Liver (tissue), 9 donors: Measurements from ENCODE around the gene PLXDC1. TPM values are rescaled to one million over a fixed set of nuclear protein-coding genes. Genes with fewer than 3 reads are reported as not detected.

Experiments
- DNase-seq: peaks from one replicate; pipeline ENCODE4 v3.0.0-alpha.2; 2017; ENCODE audit warnings: low spot score
- H3K27ac ChIP-seq, 2 donors: one replicate each; pipeline ENCODE4 v1.7.0; 2013; ENCODE audit warnings: inconsistent platforms in 2 of 2, low read length in 2 of 2, control low read depth in 1 of 2, low read depth in 1 of 2, mild to moderate bottlenecking in 1 of 2
- H3K27me3 ChIP-seq, 4 donors: one replicate each; pipeline versions ENCODE4 v1.6.1 to v1.7.0; 2013; ENCODE audit warnings: low read length in 3 of 4, inconsistent platforms in 1 of 4, mild to moderate bottlenecking in 1 of 4, moderate library complexity in 1 of 4; ENCODE audit not compliant: control insufficient read depth in 4 of 4, insufficient read depth in 4 of 4
- H3K36me3 ChIP-seq, 4 donors: one replicate each; pipeline versions ENCODE4 v1.6.1 to v1.7.0; 2013; ENCODE audit warnings: low read length in 3 of 4, mild to moderate bottlenecking in 3 of 4, low read depth in 1 of 4, moderate library complexity in 1 of 4; ENCODE audit not compliant: control insufficient read depth in 4 of 4, insufficient read depth in 3 of 4
- H3K4me1 ChIP-seq, 4 donors: one replicate each; pipeline versions ENCODE4 v1.6.1 to v1.7.0; 2013; ENCODE audit warnings: low read length in 3 of 4, mild to moderate bottlenecking in 3 of 4, moderate library complexity in 1 of 4; ENCODE audit not compliant: control insufficient read depth in 4 of 4, insufficient read depth in 4 of 4
- H3K4me3 ChIP-seq, 3 donors: one replicate each; pipeline versions ENCODE4 v1.6.1 to v1.7.0; 2013; ENCODE audit warnings: low read length in 3 of 3, control low read depth in 1 of 3, low read depth in 1 of 3, mild to moderate bottlenecking in 1 of 3
- H3K9ac ChIP-seq, 2 donors: one replicate each; pipeline ENCODE4 v1.7.0; 2013; ENCODE audit warnings: low read length in 2 of 2, mild to moderate bottlenecking in 2 of 2, moderate library complexity in 2 of 2, control low read depth in 1 of 2, low read depth in 1 of 2
- H3K9me3 ChIP-seq, 4 donors: one replicate each; pipeline versions ENCODE4 v1.6.1 to v1.7.0; 2013; ENCODE audit warnings: low read length in 3 of 4; ENCODE audit not compliant: control insufficient read depth in 4 of 4
- ATF3 ChIP-seq: IDR thresholded peaks from 2 replicates; pipeline ENCODE4 v1.6.1; 2016; ENCODE audit warnings: antibody characterized with exemption
- CTCF ChIP-seq: fragments of 150-350 bp; IDR thresholded peaks from 2 replicates; pipeline ENCODE4 v1.5.1; 2017; ENCODE audit warnings: improper control_type of control experiment, low read depth, low read length; ENCODE audit not compliant: missing input control
- FOXA1 ChIP-seq: IDR thresholded peaks from 2 replicates; pipeline ENCODE4 v1.6.1; 2016; ENCODE audit warnings: antibody characterized with exemption
- GABPA ChIP-seq, 2 donors: IDR thresholded peaks in 1 of 2; conservative IDR thresholded peaks in 1 of 2; 2 replicates each; pipeline ENCODE4 v1.6.1; 2016; ENCODE audit warnings: antibody characterized with exemption in 2 of 2, mild to moderate bottlenecking in 1 of 2, moderate library complexity in 1 of 2
- HNF4A ChIP-seq, 2 donors: conservative IDR thresholded peaks; 2 replicates each; pipeline ENCODE4 v1.6.1; 2016; ENCODE audit warnings: antibody characterized with exemption in 2 of 2, mild to moderate bottlenecking in 2 of 2
- HNF4G ChIP-seq: IDR thresholded peaks from 2 replicates; pipeline ENCODE4 v1.6.1; 2016; ENCODE audit warnings: antibody characterized with exemption
- JUND ChIP-seq, 2 donors: IDR thresholded peaks; 2 replicates each; pipeline ENCODE4 v1.6.1; 2016; ENCODE audit warnings: antibody characterized with exemption in 2 of 2
- NR2F2 ChIP-seq: IDR thresholded peaks from 2 replicates; pipeline ENCODE4 v1.6.1; 2016; ENCODE audit warnings: antibody characterized with exemption
- RAD21 ChIP-seq, 2 donors: IDR thresholded peaks; 2 replicates each; pipeline ENCODE4 v1.6.1; 2016; ENCODE audit warnings: antibody characterized with exemption in 2 of 2, mild to moderate bottlenecking in 2 of 2
- RXRA ChIP-seq, 2 donors: IDR thresholded peaks; 2 replicates each; pipeline ENCODE4 v1.6.1; 2017 to 2018; ENCODE audit warnings: antibody characterized with exemption in 2 of 2, mild to moderate bottlenecking in 1 of 2
- SP1 ChIP-seq: IDR thresholded peaks from 2 replicates; pipeline ENCODE4 v1.6.1; 2018; ENCODE audit warnings: antibody characterized with exemption, mild to moderate bottlenecking
- TAF1 ChIP-seq: conservative IDR thresholded peaks from 2 replicates; pipeline ENCODE4 v1.6.1; 2016; ENCODE audit warnings: antibody characterized with exemption, mild to moderate bottlenecking
- YY1 ChIP-seq: IDR thresholded peaks from 2 replicates; pipeline ENCODE4 v1.6.1; 2016; ENCODE audit warnings: antibody characterized with exemption, mild to moderate bottlenecking
- ZBTB33 ChIP-seq: IDR thresholded peaks from 2 replicates; pipeline ENCODE4 v1.6.1; 2016; ENCODE audit warnings: antibody characterized with exemption
- WGBS: extraction: QIAGEN DNeasy Blood & Tissue Kit; methylation state at CpG from one replicate; pipeline ENCODE4 v1.1.7; 2013; 5-methylcytosine and 5-hydroxymethylcytosine counted together
- polyA plus RNA-seq, 2 donors: library from polyadenylated mRNA; stranded (reverse) in 1 of 2; unstranded in 1 of 2; fragments of 200-250 nt in 1 of 2; fragments of >200 nt in 1 of 2; fragmentation: Nextera tagmentation in 1 of 2; extraction: Ambion mirVana in 1 of 2; gene quantifications; one replicate each; pipeline versions ENCODE4 v1.2.1 to v1.2.3, GENCODE V29; 2013 to 2015
- total RNA-seq, 2 donors: library from RNA; depleted of rRNA; stranded (reverse); fragments of >200 nt; gene quantifications; one replicate each; pipeline ENCODE4 v1.2.3, GENCODE V29; 2014
- donor health status: healthy.
- donor health status: healthy.
- donor health status: healthy.
- donor health status: healthy.
- donor health status: healthy.

PLXDC1 gene
- total and polyA plus RNA-seq, 4 donors, result 0.14 to 0.84 (median 0.30) TPM

- DNase-seq, result no peak
- H3K9ac ChIP-seq, result no peak overlapping the region
- no peak for TF ChIP-seq YY1
- TF ChIP-seq HNF4G, result no peak
- no peak for TF ChIP-seq RAD21 (IDR thresholded peaks at IDR 0.05)
- no peaks in the 10 kb centered on the region for H3K9me3 ChIP-seq
- H3K4me3 ChIP-seq, result no peak overlapping the region
- no peaks in the 10 kb centered on the region for H3K27me3 ChIP-seq
- no peak overlapping the region for H3K27ac ChIP-seq
- H3K36me3 ChIP-seq, result no peaks in the 10 kb centered on the region
- WGBS, result 80% methylated on average over 8 of the region's 8 CpGs
- H3K4me1 ChIP-seq, result peaks cover 0 to 12% (median 9%) of the 10 kb centered on the region in 4 donors
These were observed 44.2 kb upstream of the PLXDC1 start for GRCh38 chr17:39195568-39196160.

GRCh38 chr17:39194985-39195524, 43.6 kb upstream of the PLXDC1 start:
- Histone ChIP-seq H3K9ac (no peak overlapping the region), H3K4me3 (no peak overlapping the region), H3K4me1 (peaks cover 0 to 11% (median 9%) of the 10 kb centered on the region in 4 donors), H3K27ac (no peak overlapping the region), H3K27me3 (no peaks in the 10 kb centered on the region), H3K36me3 (no peaks in the 10 kb centered on the region), H3K9me3 (no peaks in the 10 kb centered on the region)
- DNase-seq, result no peak
- no peak for TF ChIP-seq YY1
- no peak for TF ChIP-seq JUND (IDR thresholded peaks at IDR 0.05)
- TF ChIP-seq FOXA1, result no peak
- TF ChIP-seq NR2F2, result no peak
- no peak for TF ChIP-seq CTCF
- no peak for TF ChIP-seq ZBTB33
- no peak for TF ChIP-seq ATF3
- no peak for TF ChIP-seq TAF1
- TF ChIP-seq HNF4A (conservative IDR thresholded peaks at IDR 0.05), result no peak
- no peak for TF ChIP-seq RXRA (IDR thresholded peaks at IDR 0.05)
- no peak for TF ChIP-seq HNF4G
- 69% methylated on average over 10 of the region's 10 CpGs for WGBS

GRCh38 chr17:39194089-39194984, 42.9 kb upstream of the PLXDC1 start:
- no peaks in the 10 kb centered on the region for H3K27me3 ChIP-seq
- H3K9me3 ChIP-seq, result no peaks in the 10 kb centered on the region
- TF ChIP-seq CTCF (peak; percentile 40), RAD21 (IDR thresholded peaks at IDR 0.05) (peak in 1 of 2 donors; percentile 66), RXRA (IDR thresholded peaks at IDR 0.05) (no peak), GABPA (IDR thresholded peaks at IDR 0.05 in 1 of 2, conservative IDR thresholded peaks at IDR 0.05 in 1 of 2) (no peak), HNF4G (no peak), SP1 (no peak), FOXA1 (no peak)
- no peak overlapping the region for H3K27ac ChIP-seq
- H3K36me3 ChIP-seq, result no peaks in the 10 kb centered on the region
- DNase-seq, result peak; percentile 49
- H3K9ac ChIP-seq, result no peak overlapping the region
- H3K4me3 ChIP-seq, result no peak overlapping the region
- peaks cover 0 to 10% (median 6%) of the 10 kb centered on the region in 4 donors for H3K4me1 ChIP-seq
- 55% methylated on average over 20 of the region's 20 CpGs for WGBS
